Keratinocyte (primary cell): ENCODE data around the gene HTR5A.

Source experiments
- EZH2 ChIP-seq: IDR thresholded peaks from one replicate; pipeline ENCODE4 v1.6.1; 2012; ENCODE audit warnings: inconsistent platforms, mild to moderate bottlenecking, low read length, moderate library complexity
- TF ChIP-seq, protein P1 (sequence below), 3 experiments: IDR thresholded peaks in 1 of 3; conservative IDR thresholded peaks in 1 of 3; optimal IDR thresholded peaks in 1 of 3; 2 replicates in 2 of 3; 3 replicates in 1 of 3; pipeline versions ENCODE3 to v1.5.1; 2011; ENCODE audit warnings: low read length in 3 of 3, mild to moderate bottlenecking in 3 of 3, moderate library complexity in 2 of 3, control low read depth in 1 of 3, inconsistent platforms in 1 of 3; ENCODE audit not compliant: insufficient read depth in 2 of 3; ENCODE audit errors: extremely low read depth in 1 of 3

DNA sequence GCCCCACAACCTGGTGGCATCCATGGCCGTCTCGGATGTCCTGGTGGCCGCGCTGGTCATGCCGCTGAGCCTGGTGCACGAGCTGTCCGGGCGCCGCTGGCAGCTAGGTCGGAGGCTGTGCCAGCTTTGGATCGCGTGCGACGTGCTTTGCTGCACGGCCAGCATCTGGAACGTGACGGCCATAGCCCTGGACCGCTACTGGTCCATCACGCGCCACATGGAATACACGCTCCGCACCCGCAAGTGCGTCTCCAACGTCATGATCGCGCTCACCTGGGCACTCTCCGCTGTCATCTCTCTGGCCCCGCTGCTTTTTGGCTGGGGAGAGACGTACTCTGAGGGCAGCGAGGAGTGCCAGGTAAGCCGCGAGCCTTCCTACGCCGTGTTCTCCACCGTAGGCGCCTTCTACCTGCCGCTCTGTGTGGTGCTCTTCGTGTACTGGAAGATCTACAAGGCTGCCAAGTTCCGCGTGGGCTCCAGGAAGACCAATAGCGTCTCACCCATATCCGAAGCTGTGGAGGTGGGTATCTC is 1.1 kb downstream of the HTR5A start:
- TF ChIP-seq, protein P1, sequence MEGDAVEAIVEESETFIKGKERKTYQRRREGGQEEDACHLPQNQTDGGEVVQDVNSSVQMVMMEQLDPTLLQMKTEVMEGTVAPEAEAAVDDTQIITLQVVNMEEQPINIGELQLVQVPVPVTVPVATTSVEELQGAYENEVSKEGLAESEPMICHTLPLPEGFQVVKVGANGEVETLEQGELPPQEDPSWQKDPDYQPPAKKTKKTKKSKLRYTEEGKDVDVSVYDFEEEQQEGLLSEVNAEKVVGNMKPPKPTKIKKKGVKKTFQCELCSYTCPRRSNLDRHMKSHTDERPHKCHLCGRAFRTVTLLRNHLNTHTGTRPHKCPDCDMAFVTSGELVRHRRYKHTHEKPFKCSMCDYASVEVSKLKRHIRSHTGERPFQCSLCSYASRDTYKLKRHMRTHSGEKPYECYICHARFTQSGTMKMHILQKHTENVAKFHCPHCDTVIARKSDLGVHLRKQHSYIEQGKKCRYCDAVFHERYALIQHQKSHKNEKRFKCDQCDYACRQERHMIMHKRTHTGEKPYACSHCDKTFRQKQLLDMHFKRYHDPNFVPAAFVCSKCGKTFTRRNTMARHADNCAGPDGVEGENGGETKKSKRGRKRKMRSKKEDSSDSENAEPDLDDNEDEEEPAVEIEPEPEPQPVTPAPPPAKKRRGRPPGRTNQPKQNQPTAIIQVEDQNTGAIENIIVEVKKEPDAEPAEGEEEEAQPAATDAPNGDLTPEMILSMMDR (optimal IDR thresholded peaks at IDR 0.05 in 1 of 3, IDR thresholded peaks at IDR 0.05 in 1 of 3, conservative IDR thresholded peaks at IDR 0.05 in 1 of 3; ENCODE audit: extremely low read depth in 1 of 3, insufficient read depth in 2 of 3, low read length in 3 of 3) = no peak
- TF ChIP-seq EZH2 = no peak
